ENCODE results near the gene CLIC1. TPM values are rescaled to one million over a fixed set of nuclear protein-coding genes. Genes with fewer than 3 reads are reported as not detected.

Gene CLIC1
- total RNA-seq, 2 experiments from 2014 or later, result 61.2 to 61.5 TPM

- H3K4me1 ChIP-seq (ENCODE audit: insufficient read depth, low read length), result peaks cover 59% of the 10 kb centered on the region
- Mint-ChIP-seq H3K4me3 (no peak overlapping the region), H3K9me3 (no peaks in the 10 kb centered on the region), H3K27ac (peak overlapping the region; percentile 36), H3K36me3 (ENCODE audit: low read depth) (no peaks in the 10 kb centered on the region), H3K4me1 (ENCODE audit: low read depth) (peaks cover 34% of the 10 kb centered on the region), H3K27me3 (no peaks in the 10 kb centered on the region)
- no peaks in the 10 kb centered on the region for H3K27me3 ChIP-seq (ENCODE audit: control insufficient read depth in 1 of 2, insufficient read depth in 2 of 2, low read length in 2 of 2)
- no peak overlapping the region for H3K4me3 ChIP-seq (ENCODE audit: low read length)
- DNase-seq (no peak), ATAC-seq (ENCODE audit: poor library complexity) (no peak)
- CTCF ChIA-PET, result interaction anchor here (0.6 to 1.7 kb wide), 7 partner anchors 27 to 391 kb away, joined by 3 to 34 read pairs (median 4); partner anchors contain the start of genes DDAH2 and MSH5
- H3K9me3 ChIP-seq (ENCODE audit: control insufficient read depth in 1 of 2, insufficient read depth in 1 of 2, low read length in 2 of 2), result no peaks in the 10 kb centered on the region
- no peaks in the 10 kb centered on the region for H3K36me3 ChIP-seq (ENCODE audit: insufficient read depth, low read length)
- intact Hi-C loops (cut with DNase I, micrococcal nuclease), result no loop called here
- H3K27ac ChIP-seq (ENCODE audit: low read depth in 1 of 2, low read length in 2 of 2), result no peak overlapping the region
- TF ChIP-seq CTCF (IDR thresholded peaks at IDR 0.05), result no peak
- POLR2A ChIA-PET, result interaction anchor here (1.2 to 2.0 kb wide), 6 partner anchors 24 to 68 kb away, joined by 3 to 9 read pairs (median 6); partner anchors contain the start of genes ABHD16A, DDAH2, LSM2 and MSH5
Observed at GRCh38 chr6:31770860-31771259, 34.5 kb upstream of the CLIC1 start.

GRCh38 chr6:31769684-31770371 lies 33.5 kb upstream of the CLIC1 start:
- H3K4me1 Mint-ChIP-seq (ENCODE audit: low read depth), result peaks cover 27% of the 10 kb centered on the region
- CTCF ChIA-PET, result interaction anchor here (0.7 to 1.7 kb wide), 19 partner anchors 8 to 147 kb away, joined by 3 to 34 read pairs (median 4); partner anchors contain the start of genes DDAH2, LSM2 and MSH5

More at GRCh38 chr6:31769684-31770371, 33.5 kb upstream of the CLIC1 start:
- H3K4me1 ChIP-seq (ENCODE audit: insufficient read depth, low read length), result peaks cover 49% of the 10 kb centered on the region
- H3K27ac ChIP-seq (ENCODE audit: low read depth in 1 of 2, low read length in 2 of 2), result no peak overlapping the region
- no peaks in the 10 kb centered on the region for H3K36me3 ChIP-seq (ENCODE audit: insufficient read depth, low read length)
- H3K4me3 ChIP-seq (ENCODE audit: low read length), result no peak overlapping the region
- peak; percentile 66 to 89 (median 75) for DNase-seq
- Mint-ChIP-seq H3K36me3 (ENCODE audit: low read depth) (no peaks in the 10 kb centered on the region), H3K9me3 (no peaks in the 10 kb centered on the region), H3K4me3 (peak overlapping the region; percentile 48), H3K27ac (no peak overlapping the region), H3K27me3 (no peaks in the 10 kb centered on the region)
- ATAC-seq (ENCODE audit: poor library complexity), result peak; percentile 79
- POLR2A ChIA-PET, result interaction anchor here (0.8 to 2.0 kb wide), 8 partner anchors 25 to 67 kb away, joined by 3 to 9 read pairs (median 4); partner anchors contain the start of genes ABHD16A, CLIC1, DDAH2 and HSPA1A
- peak; percentile 63 for TF ChIP-seq CTCF (IDR thresholded peaks at IDR 0.05)
- no peaks in the 10 kb centered on the region for H3K27me3 ChIP-seq (ENCODE audit: control insufficient read depth in 1 of 2, insufficient read depth in 2 of 2, low read length in 2 of 2)
- intact Hi-C loops (cut with DNase I, micrococcal nuclease), result loop anchor here (1.0 to 2.0 kb wide), 2 partner anchors 41 kb away; partner anchors contain the start of gene DDAH2 (in 2 of the 2)
- no peaks in the 10 kb centered on the region for H3K9me3 ChIP-seq (ENCODE audit: control insufficient read depth in 1 of 2, insufficient read depth in 1 of 2, low read length in 2 of 2)

Data from CD4-positive, alpha-beta T cell (primary cell).